ENCODE results near the gene C22orf23. TPM values are rescaled to one million over a fixed set of nuclear protein-coding genes. Genes with fewer than 3 reads are reported as not detected.

The C22orf23 gene
- total RNA-seq: under 1 TPM in 1 of 4 donors, not detected in 3; 0.56 TPM

GRCh38 chr22:37953437-37954179, at the start of gene C22orf23, which contains the start of gene POLR2F:
Gene C22orf23, minus strand, starts transcription at chr22:37953601. Its CDS starts 452 bp downstream, at chr22:37953149.
Gene POLR2F, plus strand, starts transcription at chr22:37953699. Its CDS starts 89 bp downstream, at chr22:37953788.
- ATAC-seq (ENCODE audit: low FRiP score) (peak; percentile 95), DNase-seq (ENCODE audit: low spot score) (peak; percentile 89)
- TF ChIP-seq, protein P1, sequence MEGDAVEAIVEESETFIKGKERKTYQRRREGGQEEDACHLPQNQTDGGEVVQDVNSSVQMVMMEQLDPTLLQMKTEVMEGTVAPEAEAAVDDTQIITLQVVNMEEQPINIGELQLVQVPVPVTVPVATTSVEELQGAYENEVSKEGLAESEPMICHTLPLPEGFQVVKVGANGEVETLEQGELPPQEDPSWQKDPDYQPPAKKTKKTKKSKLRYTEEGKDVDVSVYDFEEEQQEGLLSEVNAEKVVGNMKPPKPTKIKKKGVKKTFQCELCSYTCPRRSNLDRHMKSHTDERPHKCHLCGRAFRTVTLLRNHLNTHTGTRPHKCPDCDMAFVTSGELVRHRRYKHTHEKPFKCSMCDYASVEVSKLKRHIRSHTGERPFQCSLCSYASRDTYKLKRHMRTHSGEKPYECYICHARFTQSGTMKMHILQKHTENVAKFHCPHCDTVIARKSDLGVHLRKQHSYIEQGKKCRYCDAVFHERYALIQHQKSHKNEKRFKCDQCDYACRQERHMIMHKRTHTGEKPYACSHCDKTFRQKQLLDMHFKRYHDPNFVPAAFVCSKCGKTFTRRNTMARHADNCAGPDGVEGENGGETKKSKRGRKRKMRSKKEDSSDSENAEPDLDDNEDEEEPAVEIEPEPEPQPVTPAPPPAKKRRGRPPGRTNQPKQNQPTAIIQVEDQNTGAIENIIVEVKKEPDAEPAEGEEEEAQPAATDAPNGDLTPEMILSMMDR (IDR thresholded peaks at IDR 0.05): no peak

DNA sequence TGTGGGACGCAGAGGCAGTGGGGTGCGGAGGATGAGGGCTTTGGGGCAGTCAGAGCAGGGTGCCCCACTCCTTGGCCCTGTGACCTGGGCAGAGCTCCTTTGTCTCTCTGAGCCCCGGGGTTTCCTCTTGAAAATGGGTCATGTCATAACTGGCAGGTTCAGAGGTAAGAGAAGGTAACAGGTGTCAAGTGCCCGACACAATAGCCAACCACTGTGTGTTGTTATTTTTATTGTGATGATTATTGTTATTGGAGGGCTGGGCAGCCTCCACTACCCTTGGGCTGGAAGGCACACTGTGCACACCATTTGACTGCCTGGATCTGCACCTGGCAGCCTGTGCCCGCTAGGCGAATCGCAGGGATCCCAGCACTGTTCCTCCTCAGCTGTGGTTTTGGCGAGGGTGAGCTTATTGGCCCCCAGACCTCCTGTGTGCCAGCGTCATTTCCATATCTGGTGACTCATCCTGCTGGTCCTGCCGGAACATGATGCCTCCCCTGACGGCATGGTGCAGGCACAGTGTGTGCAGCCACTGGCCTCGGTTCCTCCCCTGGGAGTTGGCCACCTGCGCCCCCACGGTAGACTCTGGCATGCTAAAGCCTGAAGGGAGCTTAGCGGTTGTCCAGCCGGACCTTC, 46.4 kb upstream of the C22orf23 start:
- no peak for DNase-seq (ENCODE audit: low spot score)

GRCh38 chr22:37999236-37999635, 45.8 kb upstream of the C22orf23 start:
- no peak for DNase-seq (ENCODE audit: low spot score)
- TF ChIP-seq, protein P1 (IDR thresholded peaks at IDR 0.05): no peak

More for the DNA sequence above, 46.4 kb upstream of the C22orf23 start:
- TF ChIP-seq, protein P1 (IDR thresholded peaks at IDR 0.05): no peak
- no peak for ATAC-seq (ENCODE audit: low FRiP score)

DNA sequence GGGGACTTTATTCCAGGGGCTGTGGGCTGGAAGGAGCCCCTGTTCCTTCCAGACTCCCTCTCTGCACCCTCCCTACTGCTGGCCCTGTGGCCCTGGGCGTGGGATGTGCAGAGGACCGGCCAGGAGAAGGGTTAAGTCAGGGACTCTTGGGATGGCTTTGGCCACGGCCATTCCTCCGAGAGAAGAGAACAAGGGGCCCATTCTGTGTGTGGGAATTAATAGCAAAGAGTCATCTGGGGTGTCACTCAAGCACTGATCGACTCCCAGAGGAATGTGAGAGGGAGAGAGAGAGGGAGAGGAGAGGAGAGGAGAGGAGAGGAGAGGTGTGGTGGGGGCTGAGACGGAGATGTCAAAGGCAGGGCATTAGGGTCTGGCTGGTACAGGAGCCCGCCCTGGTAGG, 45.1 kb upstream of the C22orf23 start:
- TF ChIP-seq, protein P1 (IDR thresholded peaks at IDR 0.05): no peak
- ATAC-seq (ENCODE audit: low FRiP score): no peak
- DNase-seq (ENCODE audit: low spot score): no peak

More at GRCh38 chr22:37999236-37999635, 45.8 kb upstream of the C22orf23 start:
- no peak for ATAC-seq (ENCODE audit: low FRiP score)

- TF ChIP-seq, protein P1 (IDR thresholded peaks at IDR 0.05): no peak
- ATAC-seq (ENCODE audit: low FRiP score) (no peak), DNase-seq (ENCODE audit: low spot score) (no peak)
These were observed 43.3 kb upstream of the C22orf23 start for GRCh38 chr22:37996515-37997246.

- TF ChIP-seq, protein P1 (IDR thresholded peaks at IDR 0.05): no peak
- ATAC-seq (ENCODE audit: low FRiP score) (no peak), DNase-seq (ENCODE audit: low spot score) (no peak)
These were observed 42.7 kb upstream of the C22orf23 start for GRCh38 chr22:37996079-37996478.
